Natural killer cell (primary cell): ENCODE data around the gene TXNDC11. TPM values are rescaled to one million over a fixed set of nuclear protein-coding genes. Genes with fewer than 3 reads are reported as not detected.

Source experiments
- ATAC-seq, 3 donors: fragments of 150-1000 bp in 2 of 3; fragments of 200-7000 bp in 1 of 3; cut with Tn5 transposase; 1 replicate in 1 of 3; 2 replicates in 2 of 3; pipeline ENCODE4 v1.10.0; 2021; ENCODE audit warnings: mild to moderate bottlenecking in 2 of 3, moderate library complexity in 2 of 3
- DNase-seq, 2 donors: peaks; one replicate each; pipeline versions ENCODE4 v3.0.0 to v3.0.0-alpha.2; 2013 to 2021; ENCODE audit warnings: mixed read lengths in 1 of 2
- H3K27ac ChIP-seq: one replicate; pipeline ENCODE4 v1.5.1; 2013; ENCODE audit warnings: mild to moderate bottlenecking, low read length
- H3K27me3 ChIP-seq: one replicate; pipeline ENCODE4 v1.6.1; 2013; ENCODE audit warnings: low read length; ENCODE audit not compliant: control insufficient read depth, insufficient read depth
- H3K36me3 ChIP-seq: one replicate; pipeline ENCODE4 v1.6.1; 2013; ENCODE audit warnings: low read length; ENCODE audit not compliant: control insufficient read depth, insufficient read depth
- H3K4me1 ChIP-seq: one replicate; pipeline ENCODE4 v1.6.1; 2013; ENCODE audit warnings: low read length; ENCODE audit not compliant: control insufficient read depth, insufficient read depth
- H3K4me3 ChIP-seq: one replicate; pipeline ENCODE4 v1.5.1; 2013; ENCODE audit warnings: low read length
- H3K9me3 ChIP-seq: one replicate; pipeline ENCODE4 v1.6.1; 2013; ENCODE audit warnings: low read length; ENCODE audit not compliant: control insufficient read depth, insufficient read depth
- H3K27ac Mint-ChIP-seq, 2 donors: one replicate each; pipeline ENCODE4 v1.8.0; 2022; ENCODE audit warnings: mild to moderate bottlenecking in 2 of 2, mixed read lengths in 2 of 2, moderate library complexity in 1 of 2
- H3K27me3 Mint-ChIP-seq, 2 donors: one replicate each; pipeline ENCODE4 v1.8.0; 2022; ENCODE audit warnings: low read depth in 2 of 2, mixed read lengths in 2 of 2
- H3K36me3 Mint-ChIP-seq: one replicate; pipeline ENCODE4 v1.8.0; 2022; ENCODE audit warnings: mixed read lengths
- H3K4me1 Mint-ChIP-seq, 2 donors: one replicate each; pipeline ENCODE4 v1.8.0; 2022; ENCODE audit warnings: mixed read lengths in 2 of 2
- H3K4me3 Mint-ChIP-seq: one replicate; pipeline ENCODE4 v1.8.0; 2022; ENCODE audit warnings: mild to moderate bottlenecking, moderate library complexity, mixed read lengths
- H3K9me3 Mint-ChIP-seq, 2 donors: one replicate each; pipeline ENCODE4 v1.8.0; 2022; ENCODE audit warnings: mixed read lengths in 2 of 2
- CTCF ChIP-seq: fragments of 200-600 bp; IDR thresholded peaks from one replicate; pipeline ENCODE4 v1.8.0; 2022; ENCODE audit warnings: antibody characterized with exemption
- WGBS: methylation state at CpG from one replicate; pipeline ENCODE4 v1.1.7; 2013; ENCODE audit warnings: missing lambda C conversion rate; ENCODE audit not compliant: insufficient coverage; 5-methylcytosine and 5-hydroxymethylcytosine counted together
- intact Hi-C: fragments of 100-400 bp; cut with micrococcal nuclease; formaldehyde crosslinking; loops from one replicate; pipeline ENCODE4 v1.14.2; 2022
- total RNA-seq, 4 donors: library from RNA; stranded (reverse); fragments of 120-200 nt in 1 of 4; gene quantifications; one replicate each; pipeline versions ENCODE4 v1.2.3 to v1.2.4, GENCODE V29; 2013 to 2022

TXNDC11 gene
- total RNA-seq, 3 donors from 2014 or later (not counting 1 experiment from before 2014, with no cell fraction given), result 63.4 to 99.2 (median 68.9) TPM

- WGBS, result over 99% methylated on average over 3 of the region's 3 CpGs
- Mint-ChIP-seq H3K27ac (no peak overlapping the region), H3K9me3 (no peaks in the 10 kb centered on the region), H3K4me3 (no peak overlapping the region), H3K4me1 (no peaks in the 10 kb centered on the region), H3K27me3 (no peaks in the 10 kb centered on the region), H3K36me3 (peaks cover 32% of the 10 kb centered on the region)
- Histone ChIP-seq H3K27me3 (no peaks in the 10 kb centered on the region), H3K9me3 (no peaks in the 10 kb centered on the region), H3K27ac (no peak overlapping the region), H3K4me3 (no peak overlapping the region), H3K36me3 (peaks cover 65% of the 10 kb centered on the region), H3K4me1 (no peaks in the 10 kb centered on the region)
- no peak for DNase-seq
- intact Hi-C loops, result no loop called here
- TF ChIP-seq CTCF, result no peak
- no peak for ATAC-seq
Observed at GRCh38 chr16:11752856-11753255, 10.2 kb upstream of the TXNDC11 start.

- H3K4me3 Mint-ChIP-seq, result no peak overlapping the region
- no peak overlapping the region for H3K27ac ChIP-seq
- no peak for DNase-seq
Observed at GRCh38 chr16:11750056-11750455, 7.4 kb upstream of the TXNDC11 start.

GRCh38 chr16:11748404-11749254, 6.0 kb upstream of the TXNDC11 start:
- 96% methylated on average over 13 of the region's 13 CpGs for WGBS
- TF ChIP-seq CTCF, result no peak
- peaks cover 37% of the 10 kb centered on the region for H3K36me3 ChIP-seq
- peaks cover 4% of the 10 kb centered on the region for H3K4me1 ChIP-seq
- no peak for ATAC-seq
- H3K27ac Mint-ChIP-seq, result peak overlapping the region; percentile 47 to 62
- H3K27me3 Mint-ChIP-seq, result no peaks in the 10 kb centered on the region
- no peaks in the 10 kb centered on the region for H3K9me3 Mint-ChIP-seq
- no peak overlapping the region for H3K27ac ChIP-seq
- peaks cover 10% of the 10 kb centered on the region in 2 donors for H3K4me1 Mint-ChIP-seq
- H3K4me3 ChIP-seq, result no peak overlapping the region
- no peak overlapping the region for H3K4me3 Mint-ChIP-seq
- no peaks in the 10 kb centered on the region for H3K27me3 ChIP-seq
- H3K9me3 ChIP-seq, result no peaks in the 10 kb centered on the region
- H3K36me3 Mint-ChIP-seq, result peaks cover 16% of the 10 kb centered on the region
- intact Hi-C loops, result no loop called here
- no peak for DNase-seq

More at GRCh38 chr16:11750056-11750455, 7.4 kb upstream of the TXNDC11 start:
- WGBS, result 96% methylated on average over 7 of the region's 7 CpGs
- Mint-ChIP-seq H3K27me3 (no peaks in the 10 kb centered on the region), H3K27ac (peak overlapping the region in 1 of 2 donors; percentile 11), H3K36me3 (peaks cover 16% of the 10 kb centered on the region), H3K9me3 (no peaks in the 10 kb centered on the region), H3K4me1 (no peaks in the 10 kb centered on the region)
- peaks cover 42% of the 10 kb centered on the region for H3K36me3 ChIP-seq
- no peaks in the 10 kb centered on the region for H3K27me3 ChIP-seq
- no peak for ATAC-seq
- H3K4me1 ChIP-seq, result no peaks in the 10 kb centered on the region
- no peaks in the 10 kb centered on the region for H3K9me3 ChIP-seq
- intact Hi-C loops, result no loop called here
- H3K4me3 ChIP-seq, result no peak overlapping the region
- no peak for TF ChIP-seq CTCF
